Stimulated activated CD8-positive, alpha-beta memory T cell treated with anti-CD3 and anti-CD28 coated beads, Interleukin-12 subunit alpha, Interleukin-12 subunit beta, amount 100 ng/mL, for 24 hours (primary cell): ENCODE results near the gene EIF2AK2.

ENCODE experiments used
- DNase-seq: peaks from one replicate; pipeline ENCODE4 v3.0.0-alpha.2; 2020; ENCODE audit errors: extremely low read depth

EIF2AK2 gene

DNA sequence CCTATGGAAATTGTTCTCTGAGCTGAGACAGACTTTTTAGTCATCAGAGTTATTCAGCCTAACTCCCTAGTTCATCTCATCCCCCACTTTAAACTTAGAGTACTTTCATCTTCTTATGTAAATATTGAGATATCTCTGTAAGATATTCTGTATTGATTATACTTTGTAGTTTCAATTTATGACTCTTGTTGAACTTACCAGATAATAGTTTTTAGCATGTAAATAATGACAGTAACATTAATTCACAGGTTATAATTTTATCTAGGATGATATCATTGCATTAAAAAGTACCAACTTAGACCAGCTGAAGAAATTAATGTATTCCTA, 14.8 kb upstream of the EIF2AK2 start:
- no peak for DNase-seq

DNA sequence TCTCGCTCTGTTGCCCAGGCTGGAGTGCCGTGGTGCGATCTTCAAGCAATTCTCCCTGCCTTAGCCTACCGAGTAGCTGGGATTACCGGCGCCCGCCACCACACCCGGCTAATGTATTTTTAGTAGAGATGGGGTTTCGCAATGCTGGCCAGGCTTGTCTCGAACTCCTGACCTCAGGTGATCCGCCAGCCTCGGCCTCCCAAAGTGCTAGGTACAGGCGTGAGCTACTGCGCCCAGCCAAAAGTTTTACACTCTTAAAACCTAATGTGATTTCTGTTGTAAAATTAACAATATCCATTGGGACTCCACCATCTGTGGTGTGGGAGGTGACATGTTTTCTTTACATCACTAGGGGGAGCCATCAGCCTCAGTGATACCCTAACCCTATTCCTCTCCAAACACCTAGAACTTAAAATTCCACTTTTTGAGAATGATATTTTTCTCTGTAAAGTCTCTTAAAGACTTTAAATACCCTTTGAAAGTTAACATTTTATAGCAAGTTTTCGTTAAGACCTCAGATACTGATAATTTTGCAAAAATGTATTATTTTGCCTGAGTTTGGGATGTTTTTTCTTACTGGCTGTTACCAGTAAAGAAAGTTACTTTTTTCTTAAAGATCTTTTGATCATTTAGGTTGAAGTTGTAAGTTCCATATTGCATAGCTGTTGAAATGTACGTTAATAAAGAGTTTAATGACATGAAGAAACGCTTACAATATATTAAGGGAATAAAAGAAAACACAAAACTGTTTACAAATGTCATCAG, 11.6 kb upstream of the EIF2AK2 start:
- no peak for DNase-seq

DNA sequence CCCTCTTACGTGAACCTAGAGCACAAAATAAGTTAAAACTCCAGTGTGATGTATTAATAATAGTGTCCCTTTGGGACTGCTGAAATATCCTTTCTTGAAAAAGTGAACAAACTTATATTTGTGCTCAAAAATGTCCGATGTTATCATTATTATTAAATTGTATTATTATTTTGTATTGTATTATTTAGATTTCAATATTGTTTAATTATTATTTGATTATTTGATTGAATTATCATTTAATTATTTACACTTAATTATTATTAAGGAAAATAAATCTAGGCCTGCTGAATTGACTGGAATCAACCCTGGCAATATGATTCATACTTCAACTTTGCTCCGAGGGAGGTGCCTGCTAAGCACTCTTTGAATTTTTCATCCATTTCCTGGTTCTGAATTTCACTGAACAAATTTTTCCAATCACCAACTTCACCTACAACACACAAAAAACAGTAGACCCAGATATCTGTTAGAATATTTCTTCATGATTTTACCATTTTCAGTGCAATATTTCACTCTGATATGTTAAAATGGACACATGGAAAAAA, 10.9 kb upstream of the EIF2AK2 start:
- no peak for DNase-seq

DNA sequence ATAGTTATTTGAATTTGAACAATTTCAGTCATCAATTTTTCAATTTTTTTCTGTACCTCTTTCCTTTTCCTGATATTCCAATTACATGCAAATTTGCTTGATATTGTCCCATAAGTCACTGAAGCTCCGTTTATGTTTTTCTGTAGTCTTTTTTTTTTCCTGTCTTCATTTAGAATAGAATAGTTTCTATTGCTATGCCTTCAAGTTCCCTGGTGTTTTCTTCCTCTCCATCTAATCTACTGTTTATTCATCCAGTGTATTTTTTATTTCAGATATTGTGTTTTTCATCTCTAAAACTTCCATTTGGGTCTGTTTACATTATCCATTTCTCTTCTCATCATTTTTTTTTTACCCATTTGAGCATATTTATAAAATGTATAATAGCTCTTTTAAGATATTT, 8.0 kb upstream of the EIF2AK2 start:
- no peak for DNase-seq

DNA sequence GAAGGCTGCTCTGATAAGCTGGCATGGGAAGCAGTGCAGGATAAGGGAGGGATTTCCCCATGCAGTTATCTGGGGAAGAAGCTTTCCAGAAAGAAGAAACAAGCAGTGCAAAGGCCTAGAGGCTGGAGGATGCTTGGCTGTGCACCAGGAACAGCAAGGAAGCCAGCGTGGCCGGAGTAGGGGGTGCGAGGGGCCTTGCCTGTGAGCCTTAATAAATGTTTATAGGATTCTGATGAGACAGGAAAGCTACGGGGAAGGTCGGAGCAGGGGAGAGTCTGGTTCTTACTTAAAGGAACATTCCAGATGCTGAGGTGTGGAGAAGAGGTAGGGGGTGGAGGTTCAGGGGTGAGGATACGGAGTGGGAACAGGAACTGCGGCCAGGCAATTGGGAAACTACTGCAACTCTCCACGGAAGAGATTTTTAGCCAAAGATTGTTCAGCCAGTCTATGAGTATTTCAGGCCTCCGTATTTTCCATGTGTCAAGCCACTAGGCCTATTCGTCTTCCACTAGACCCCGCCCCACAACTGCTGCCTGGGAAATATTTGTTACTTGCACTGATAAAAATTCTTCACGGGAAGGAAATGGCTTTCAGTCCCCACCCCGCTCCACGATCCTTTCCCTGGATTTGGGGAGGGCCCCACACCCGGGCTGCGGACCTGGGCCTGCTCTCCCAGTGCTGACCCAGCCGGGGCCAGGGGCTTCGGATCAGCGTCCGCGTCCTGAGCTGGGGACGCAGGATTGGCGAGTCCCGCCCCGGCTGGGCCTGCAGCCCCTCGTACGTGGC, 516 bp downstream of the EIF2AK2 start:
- no peak for DNase-seq

DNA sequence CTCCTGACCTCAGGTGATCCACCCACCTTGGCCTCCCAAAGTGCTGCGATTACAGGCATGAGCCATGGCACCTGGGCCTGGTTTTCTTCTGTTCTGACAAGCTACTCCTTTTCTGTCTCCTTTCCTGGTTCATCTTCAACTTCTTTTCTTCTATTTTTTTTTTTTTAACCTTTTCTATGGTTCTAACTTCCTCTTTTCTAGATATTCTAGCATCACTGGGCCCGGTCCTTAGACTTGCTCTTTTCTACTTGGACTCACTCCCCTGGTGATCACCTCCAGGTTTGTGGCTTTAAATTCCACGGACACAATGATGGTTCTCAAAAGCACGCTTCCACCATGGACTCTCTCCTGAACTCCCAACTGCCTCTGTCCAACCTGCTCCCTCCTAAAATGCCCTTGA, 2.0 kb downstream of the EIF2AK2 start:
- DNase-seq = no peak

DNA sequence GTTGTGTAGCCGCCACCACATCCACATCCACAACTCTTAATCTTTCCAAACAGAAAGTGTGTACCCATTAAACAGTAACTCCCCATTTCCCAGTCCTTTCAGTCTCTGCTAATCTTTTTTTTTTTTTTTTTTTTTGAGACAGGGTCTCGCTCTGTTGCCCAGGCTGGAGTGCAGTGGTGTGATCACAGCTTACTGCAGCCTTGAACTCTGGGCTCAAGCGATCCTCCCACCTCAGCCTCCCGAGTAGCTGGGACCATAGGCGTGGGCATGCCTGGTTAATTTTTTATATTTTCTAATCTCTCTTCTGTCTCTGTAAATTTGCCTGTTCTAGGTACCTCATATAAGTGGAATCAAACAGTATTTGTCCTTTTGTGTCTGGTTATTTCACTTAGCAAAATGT, 3.6 kb downstream of the EIF2AK2 start:
- DNase-seq = no peak

DNA sequence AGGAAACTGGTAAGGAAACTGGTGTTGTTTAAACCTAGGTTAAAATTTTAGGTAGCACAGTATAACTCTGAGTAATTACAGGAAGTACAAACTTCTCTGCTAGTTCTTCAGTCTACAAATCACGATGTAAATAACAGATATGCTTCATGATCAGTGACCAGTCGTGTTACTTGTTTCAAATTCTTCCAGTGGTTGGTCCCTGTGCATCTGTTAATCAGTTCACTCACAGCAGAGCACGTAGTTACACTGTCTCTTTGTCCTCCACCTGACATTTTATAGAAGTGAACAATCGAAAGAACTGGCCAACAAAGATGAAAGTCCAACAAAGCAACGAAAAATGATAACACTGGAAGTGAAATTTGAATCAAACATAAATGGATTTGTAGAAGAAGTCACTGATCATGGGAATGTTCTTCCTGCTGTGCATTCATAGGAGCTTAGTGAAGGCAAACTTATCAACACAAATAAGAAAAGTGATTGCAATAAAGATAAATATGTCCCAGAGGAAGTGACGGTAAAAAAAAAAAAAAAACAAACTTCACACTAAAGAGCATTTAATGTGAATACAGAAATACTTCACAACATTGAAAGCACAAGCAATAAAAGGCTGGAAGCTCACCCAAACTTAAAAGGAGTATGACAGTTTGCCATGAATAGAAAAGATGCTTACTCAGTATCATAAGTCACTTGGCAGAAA, 7.0 kb downstream of the EIF2AK2 start:
- no peak for DNase-seq

DNA sequence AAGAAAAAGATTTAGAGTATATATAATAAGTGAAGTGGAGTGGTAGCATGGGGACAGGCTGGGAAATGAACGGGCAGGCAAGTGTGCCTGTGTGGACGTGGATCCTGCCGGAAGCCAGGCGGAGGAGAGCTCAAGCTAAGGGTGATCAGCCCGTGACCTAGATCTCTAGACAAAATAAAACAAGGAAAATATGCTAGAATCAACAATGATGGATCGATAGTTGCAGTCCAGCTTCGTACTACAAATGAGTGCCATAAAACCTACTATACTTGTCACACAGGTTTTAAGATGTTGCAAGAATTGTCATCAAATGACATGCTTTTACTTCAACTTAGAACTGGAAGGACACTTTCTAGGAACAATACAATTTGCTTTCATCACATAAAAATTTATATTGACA, 8.5 kb downstream of the EIF2AK2 start:
- no peak for DNase-seq

DNA sequence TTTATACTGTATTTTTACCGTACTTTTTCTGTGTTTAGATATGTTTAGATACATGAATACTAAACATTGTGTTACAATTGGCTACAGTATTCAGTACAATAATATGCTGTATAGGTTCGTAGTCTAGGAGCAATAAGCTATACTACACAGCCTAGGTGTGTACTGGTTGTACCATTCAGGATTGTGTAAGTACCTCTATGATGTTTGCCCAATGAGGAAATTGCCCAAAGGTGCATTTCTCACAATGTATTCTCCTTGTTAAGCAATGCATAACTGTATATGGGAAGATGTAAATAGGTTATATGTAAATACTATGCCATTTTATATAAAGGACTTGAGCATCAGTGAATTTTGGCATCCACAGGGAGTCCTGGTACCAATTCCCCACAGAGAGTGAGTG, 10.7 kb downstream of the EIF2AK2 start:
- no peak for DNase-seq

DNA sequence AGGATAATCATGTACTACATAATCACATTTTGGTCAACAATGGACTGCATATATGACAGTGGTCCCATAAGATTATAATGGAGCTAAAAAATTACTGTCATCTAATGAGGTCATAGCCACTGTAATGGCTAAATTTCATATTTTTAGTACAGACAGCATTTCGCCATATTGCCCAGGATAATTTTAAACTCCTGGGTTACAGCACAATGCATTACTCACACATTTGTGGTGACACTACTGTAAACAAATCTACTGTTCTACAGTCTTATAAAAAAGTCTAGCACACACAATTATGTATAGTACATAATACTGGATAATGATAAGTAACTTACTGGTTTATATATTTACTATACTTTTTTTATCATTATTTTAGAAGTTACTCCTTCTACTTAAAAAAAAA, 12.8 kb downstream of the EIF2AK2 start:
- DNase-seq = no peak

DNA sequence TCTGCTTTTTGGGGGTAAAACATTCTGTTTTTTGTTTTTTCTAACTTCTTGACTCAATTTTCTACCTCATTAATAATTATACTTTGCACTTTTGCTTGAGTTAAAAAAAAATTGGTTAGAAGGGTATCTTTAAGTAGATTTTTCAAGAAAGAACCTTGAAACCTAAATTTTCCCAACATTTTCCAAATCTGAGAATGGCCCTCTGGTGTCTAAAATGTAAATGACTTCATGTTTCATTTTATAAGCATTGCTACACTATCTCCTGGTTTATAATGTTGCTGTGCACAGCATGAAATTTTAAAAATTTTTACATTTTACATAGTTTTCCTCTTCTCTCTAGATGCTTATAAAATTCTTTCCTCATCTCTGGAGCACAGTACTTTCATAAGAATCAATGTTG, 14.2 kb downstream of the EIF2AK2 start:
- no peak for DNase-seq

DNA sequence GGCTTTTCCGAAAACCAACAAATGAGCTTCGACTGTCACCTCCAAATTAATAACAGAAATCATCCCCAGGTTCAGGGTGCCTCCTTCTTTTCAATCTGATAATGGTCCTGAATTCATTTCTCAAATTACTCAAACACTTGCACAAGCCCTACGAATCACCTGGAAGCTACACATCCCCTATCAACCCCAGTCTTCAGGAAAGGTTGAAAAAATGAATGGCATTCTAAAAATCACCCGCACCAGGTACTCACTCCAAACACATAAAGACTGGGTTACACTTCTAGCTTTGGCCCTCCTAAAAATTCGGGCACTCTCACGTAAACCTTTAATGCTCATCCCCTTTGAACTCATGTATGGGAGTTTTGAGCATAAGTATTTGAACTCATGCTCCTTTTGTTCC, 23.9 kb downstream of the EIF2AK2 start:
- DNase-seq = no peak

DNA sequence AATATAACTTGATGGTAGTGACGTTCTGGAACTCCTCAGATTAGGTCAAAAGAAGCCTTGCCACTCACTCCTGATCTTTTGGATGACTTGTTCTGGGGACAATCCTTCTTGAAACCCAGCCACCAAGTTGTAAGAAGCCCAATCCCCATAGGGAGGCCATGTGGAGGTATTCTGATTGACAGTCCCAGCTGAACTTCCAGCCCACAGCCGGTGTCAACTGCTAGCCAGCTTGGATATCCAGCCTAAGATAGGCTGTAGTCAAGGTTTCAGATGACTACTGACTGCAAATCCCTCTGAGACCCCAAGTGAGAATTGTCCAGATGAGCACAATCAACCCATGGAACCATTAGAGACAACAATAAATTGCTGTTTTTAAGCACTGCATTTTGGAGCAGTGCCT, 31.4 kb downstream of the EIF2AK2 start:
- no peak for DNase-seq

DNA sequence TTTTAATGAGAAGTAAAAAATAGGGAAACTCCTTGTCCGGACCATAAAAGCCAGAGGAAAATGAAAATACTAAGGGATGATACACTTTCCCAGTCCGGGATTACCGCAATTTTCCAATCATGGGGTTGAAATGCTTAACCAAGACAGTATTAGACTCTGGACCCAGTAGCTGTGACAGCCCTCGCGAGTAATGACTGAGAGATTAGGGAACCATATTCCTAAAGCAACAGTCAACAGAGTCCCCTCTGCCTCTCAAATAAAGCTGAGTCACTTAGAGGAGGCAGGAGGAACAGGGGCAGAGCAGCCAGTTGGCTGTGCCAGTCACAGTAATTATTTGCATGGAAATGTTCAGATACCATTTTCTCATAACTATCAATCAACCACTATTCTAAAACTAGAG, 37.6 kb downstream of the EIF2AK2 start:
- DNase-seq = no peak

DNA sequence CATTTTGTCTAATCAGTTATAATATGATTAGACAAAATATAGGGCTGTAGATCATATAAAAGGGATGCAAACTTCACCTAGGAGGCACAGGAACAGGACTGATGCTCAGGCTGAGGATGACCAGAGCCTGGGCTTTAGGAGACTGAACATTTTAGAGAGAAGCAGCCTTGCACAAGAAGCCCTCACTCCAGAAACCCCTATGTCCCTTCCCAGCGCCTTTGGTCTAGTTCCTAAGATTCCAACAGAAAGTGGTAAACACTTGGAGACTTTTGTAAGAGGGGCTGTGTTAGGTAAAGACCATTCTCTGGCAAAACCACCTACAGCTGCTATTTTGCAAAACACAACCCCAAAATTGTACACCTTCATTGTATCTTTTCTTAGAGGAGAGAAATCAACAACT, 39.2 kb downstream of the EIF2AK2 start:
- no peak for DNase-seq

DNA sequence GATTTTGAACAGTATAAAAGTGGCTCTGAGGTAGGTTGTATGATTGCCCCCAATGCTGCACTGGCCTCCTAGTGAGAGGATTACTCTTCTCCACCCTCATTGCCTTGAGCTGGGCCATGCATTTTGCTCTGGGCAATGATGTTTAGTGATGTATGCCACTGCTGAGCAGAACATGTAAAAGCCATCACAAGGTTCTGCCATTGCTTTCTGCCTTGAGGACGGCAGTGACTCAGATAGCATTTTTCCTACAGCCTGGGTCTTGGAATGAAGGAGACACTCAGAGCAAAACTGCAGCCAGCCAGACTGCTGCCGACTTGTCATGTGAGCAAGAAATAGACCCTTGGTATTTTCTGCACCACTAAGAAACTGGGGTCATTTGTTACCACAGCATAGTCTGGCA, 44.8 kb downstream of the EIF2AK2 start:
- DNase-seq = no peak

DNA sequence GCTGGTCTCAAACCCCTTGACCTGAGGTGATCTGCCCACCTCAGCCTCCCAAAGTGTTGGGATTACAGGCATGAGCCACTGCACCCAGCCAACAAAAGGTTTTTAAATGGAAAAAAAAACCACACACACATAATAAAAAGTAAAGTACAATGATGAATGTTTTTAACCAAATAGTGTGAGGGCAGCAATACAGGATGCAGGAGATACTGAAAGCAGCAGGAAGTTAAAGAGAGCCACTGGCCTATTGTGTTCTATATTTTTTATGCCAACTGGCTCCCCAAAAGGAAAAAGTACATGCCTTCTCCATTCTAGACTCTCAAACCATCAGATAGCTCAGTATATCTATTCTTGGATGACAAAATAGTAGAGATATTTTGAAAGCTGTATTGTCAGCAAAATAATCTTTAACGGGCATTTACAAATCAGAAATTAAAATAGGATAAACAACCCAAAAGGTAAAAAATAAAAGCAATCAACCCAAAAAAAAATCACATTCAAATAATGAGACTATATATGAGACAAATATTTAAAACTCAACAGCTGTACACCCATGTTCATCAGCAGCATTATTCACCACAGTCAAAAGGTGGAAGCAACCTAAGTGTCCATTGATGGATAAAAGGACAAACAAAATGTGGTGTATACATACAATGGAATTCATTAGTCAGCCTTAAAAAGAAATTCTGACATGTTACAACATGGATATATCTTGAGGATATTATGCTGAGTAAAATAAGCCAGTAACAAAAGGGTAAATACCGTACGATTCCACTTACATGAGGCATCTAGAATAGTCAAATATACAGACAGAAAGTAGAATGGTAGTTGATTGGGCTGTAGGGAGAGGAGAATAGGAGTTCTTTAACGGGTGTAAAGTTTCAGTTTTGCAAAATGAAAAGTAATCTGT, 46.2 kb downstream of the EIF2AK2 start:
- no peak for DNase-seq

DNA sequence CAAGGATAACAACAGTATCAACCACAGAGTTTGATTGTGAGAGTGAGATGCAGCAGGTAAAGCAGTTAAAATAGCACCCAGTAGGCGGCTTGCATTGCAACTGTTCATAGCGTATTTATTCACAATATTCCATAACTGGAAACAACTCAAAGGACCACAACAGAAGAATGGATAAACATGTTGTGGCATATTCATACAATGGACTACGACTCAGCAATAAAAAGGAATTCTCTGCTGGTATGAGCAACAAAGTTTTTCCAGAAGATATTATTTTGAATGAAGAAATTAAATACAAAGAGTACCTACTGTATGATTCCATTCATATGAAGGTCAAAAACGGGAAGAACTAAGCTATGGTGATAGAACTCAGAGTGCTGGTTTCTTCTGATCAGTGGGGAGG, 47.3 kb downstream of the EIF2AK2 start:
- DNase-seq = no peak

DNA sequence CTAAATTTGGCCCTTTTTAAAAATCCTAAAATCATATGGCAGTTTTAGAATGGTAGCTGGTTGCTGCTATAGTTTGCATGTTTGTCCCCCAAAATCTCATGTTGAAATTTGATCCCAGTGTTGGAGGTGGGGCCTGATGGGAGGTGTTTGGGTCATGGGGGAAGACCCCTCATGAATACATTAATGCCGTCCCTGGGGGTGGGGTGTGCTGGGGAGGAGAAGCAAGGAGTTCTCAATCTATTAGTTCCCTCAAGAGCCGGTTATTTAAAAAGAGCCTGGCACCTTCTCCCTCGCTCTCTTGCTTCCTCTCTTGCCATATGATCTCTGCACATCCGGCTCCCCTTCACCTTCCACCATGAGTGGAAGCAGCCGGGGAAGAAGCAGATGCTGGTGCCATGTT, 51.6 kb downstream of the EIF2AK2 start:
- no peak for DNase-seq

DNA sequence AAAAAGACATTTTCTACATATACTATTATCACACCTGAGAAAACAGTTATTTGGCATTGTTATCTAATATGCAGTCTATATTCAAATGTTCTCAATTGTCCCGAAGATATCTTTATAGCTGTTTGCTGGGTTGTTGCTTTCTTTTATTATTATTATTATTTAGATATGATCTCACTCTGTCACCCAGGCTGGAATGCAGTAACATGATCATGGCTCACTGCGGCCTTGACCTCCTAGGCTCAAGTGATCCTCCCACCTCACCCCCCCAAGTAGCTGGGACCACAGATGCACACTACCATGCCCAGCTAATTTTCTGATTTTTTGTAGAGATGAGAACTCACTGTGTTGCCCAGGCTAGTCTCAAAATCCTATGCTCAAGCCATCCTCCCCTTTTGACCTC, 52.6 kb downstream of the EIF2AK2 start:
- DNase-seq = no peak

DNA sequence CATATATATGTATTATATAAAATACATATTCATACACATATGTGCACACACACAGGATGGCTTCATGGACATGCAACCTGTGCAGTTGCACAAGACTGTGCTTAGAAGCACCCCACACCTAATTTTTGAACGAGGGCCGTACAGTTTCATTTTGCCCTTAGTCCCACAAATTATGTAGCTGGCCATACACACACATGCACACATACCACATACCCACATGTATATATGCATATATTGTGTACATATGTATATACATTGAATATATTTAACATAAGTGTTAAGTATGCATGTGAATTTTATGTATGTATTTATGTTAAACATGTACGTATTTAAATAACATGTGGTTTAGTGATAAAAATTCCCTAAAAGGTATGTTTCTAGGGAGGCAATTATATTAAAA, 54.2 kb downstream of the EIF2AK2 start:
- DNase-seq = no peak
